Peyer's patch (tissue), 4 donors: Measurements from ENCODE around the gene ESRP2. TPM values are rescaled to one million over a fixed set of nuclear protein-coding genes. Genes with fewer than 3 reads are reported as not detected.

Experiments
- DNase-seq, 3 donors: peaks; one replicate each; pipeline ENCODE4 v3.0.0-alpha.2; 2017 to 2019
- H3K27ac ChIP-seq, 4 donors: fragments of 200-600 bp; sonication (generic); one replicate each; pipeline ENCODE4 v1.5.1; 2016 to 2019
- H3K27me3 ChIP-seq, 2 donors: fragments of 200-600 bp; sonication (generic); one replicate each; pipeline ENCODE4 v1.5.1; 2019
- H3K36me3 ChIP-seq, 3 donors: fragments of 200-600 bp; sonication (generic); one replicate each; pipeline ENCODE4 v1.5.1; 2016 to 2019
- H3K4me1 ChIP-seq, 4 donors: fragments of 200-600 bp; sonication (generic); one replicate each; pipeline ENCODE4 v1.5.1; 2016 to 2019
- H3K4me3 ChIP-seq, 4 donors: fragments of 200-600 bp; sonication (generic); 1 replicate in 3 of 4; 2 replicates in 1 of 4; pipeline ENCODE4 v1.5.1; 2016 to 2019; ENCODE audit warnings: mild to moderate bottlenecking in 1 of 4
- H3K9me3 ChIP-seq, 4 donors: fragments of 200-600 bp; sonication (generic); one replicate each; pipeline ENCODE4 v1.5.1; 2016 to 2019; ENCODE audit warnings: mild to moderate bottlenecking in 1 of 4
- POLR2A ChIP-seq, 2 donors: fragments of 450-650 bp; IDR thresholded peaks; one replicate each; pipeline ENCODE4 v1.5.1; 2017; ENCODE audit warnings: antibody characterized with exemption in 2 of 2, mild to moderate bottlenecking in 2 of 2, moderate library complexity in 2 of 2
- total RNA-seq, 4 donors: library from RNA; depleted of rRNA; stranded (reverse); fragments of >200 nt; gene quantifications; one replicate each; pipeline ENCODE4 v1.1.0, GENCODE V29; 2016
- TF ChIP-seq, protein P1 (sequence below), 6 experiments: fragments of 450-650 bp in 4 of 6; fragments of 200-600 bp in 2 of 6; sonication (generic) in 1 of 6; IDR thresholded peaks; one replicate each; pipeline ENCODE4 v1.5.1; 2017 to 2019; ENCODE audit warnings: antibody characterized with exemption in 6 of 6, mild to moderate bottlenecking in 3 of 6, moderate library complexity in 1 of 6

ESRP2 gene
- total RNA-seq, 4 donors from 2014 or later = 15.7 to 67.4 (median 40.9) TPM

DNA sequence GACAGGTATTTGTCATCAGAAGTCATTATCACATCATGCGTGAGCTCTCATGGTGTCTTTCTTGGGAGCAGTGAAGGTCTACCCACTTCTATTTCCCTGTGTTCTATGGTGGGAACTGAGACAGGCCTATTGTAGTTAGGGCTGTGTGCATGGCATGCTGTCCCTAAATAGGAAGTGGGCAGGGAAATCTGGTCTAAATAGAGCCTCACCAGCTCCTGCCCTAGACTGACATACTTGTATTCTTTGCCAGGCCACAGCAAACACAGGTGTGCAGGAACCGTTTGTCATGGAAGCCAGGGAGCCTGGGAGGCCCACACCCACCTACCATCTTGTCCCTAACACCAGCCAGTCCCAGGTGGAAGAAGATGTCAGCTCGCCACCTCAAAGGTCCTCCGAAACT lies 38.5 kb upstream of the ESRP2 start:
- Histone ChIP-seq H3K4me3 (no peak overlapping the region), H3K4me1 (peaks cover 0 to 26% (median 10%) of the 10 kb centered on the region in 4 donors), H3K9me3 (no peaks in the 10 kb centered on the region), H3K27me3 (no peaks in the 10 kb centered on the region), H3K36me3 (peaks cover 0 to 16% (median 0%) of the 10 kb centered on the region in 3 donors), H3K27ac (peak overlapping the region in 3 of 4 donors; percentile 9 to 67 (median 43))
- TF ChIP-seq, protein P1, sequence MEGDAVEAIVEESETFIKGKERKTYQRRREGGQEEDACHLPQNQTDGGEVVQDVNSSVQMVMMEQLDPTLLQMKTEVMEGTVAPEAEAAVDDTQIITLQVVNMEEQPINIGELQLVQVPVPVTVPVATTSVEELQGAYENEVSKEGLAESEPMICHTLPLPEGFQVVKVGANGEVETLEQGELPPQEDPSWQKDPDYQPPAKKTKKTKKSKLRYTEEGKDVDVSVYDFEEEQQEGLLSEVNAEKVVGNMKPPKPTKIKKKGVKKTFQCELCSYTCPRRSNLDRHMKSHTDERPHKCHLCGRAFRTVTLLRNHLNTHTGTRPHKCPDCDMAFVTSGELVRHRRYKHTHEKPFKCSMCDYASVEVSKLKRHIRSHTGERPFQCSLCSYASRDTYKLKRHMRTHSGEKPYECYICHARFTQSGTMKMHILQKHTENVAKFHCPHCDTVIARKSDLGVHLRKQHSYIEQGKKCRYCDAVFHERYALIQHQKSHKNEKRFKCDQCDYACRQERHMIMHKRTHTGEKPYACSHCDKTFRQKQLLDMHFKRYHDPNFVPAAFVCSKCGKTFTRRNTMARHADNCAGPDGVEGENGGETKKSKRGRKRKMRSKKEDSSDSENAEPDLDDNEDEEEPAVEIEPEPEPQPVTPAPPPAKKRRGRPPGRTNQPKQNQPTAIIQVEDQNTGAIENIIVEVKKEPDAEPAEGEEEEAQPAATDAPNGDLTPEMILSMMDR (IDR thresholded peaks at IDR 0.05) = no peak
- TF ChIP-seq POLR2A (IDR thresholded peaks at IDR 0.05) = no peak
- no peak for DNase-seq

DNA sequence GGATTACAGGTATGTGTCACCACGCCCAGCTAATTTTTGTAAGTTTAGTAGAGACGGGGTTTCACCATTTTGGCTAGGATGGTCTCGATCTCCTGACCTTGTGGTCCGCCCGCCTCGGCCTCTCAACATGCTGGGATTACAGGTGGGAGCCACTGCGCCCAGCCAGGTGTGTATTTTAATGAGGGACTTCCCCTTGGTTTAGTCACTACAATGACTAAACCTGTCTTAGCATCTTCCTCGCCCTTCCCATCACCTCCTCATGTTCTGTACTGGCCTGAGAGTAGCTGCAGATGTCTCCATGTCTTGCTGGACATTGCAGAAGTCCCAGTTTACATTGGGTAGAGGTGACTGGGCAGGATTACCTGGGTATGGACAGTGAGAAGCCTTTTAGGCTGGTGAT lies 38.0 kb upstream of the ESRP2 start:
- peaks cover 0 to 16% (median 0%) of the 10 kb centered on the region in 3 donors for H3K36me3 ChIP-seq
- no peaks in the 10 kb centered on the region for H3K9me3 ChIP-seq
- TF ChIP-seq POLR2A (IDR thresholded peaks at IDR 0.05) = no peak
- TF ChIP-seq, protein P1 (IDR thresholded peaks at IDR 0.05) = no peak
- no peak overlapping the region for H3K4me3 ChIP-seq
- H3K27ac ChIP-seq = peak overlapping the region in 3 of 4 donors; percentile 16 to 67 (median 43)
- no peaks in the 10 kb centered on the region for H3K27me3 ChIP-seq
- peaks cover 0 to 26% (median 11%) of the 10 kb centered on the region in 4 donors for H3K4me1 ChIP-seq
- no peak for DNase-seq

DNA sequence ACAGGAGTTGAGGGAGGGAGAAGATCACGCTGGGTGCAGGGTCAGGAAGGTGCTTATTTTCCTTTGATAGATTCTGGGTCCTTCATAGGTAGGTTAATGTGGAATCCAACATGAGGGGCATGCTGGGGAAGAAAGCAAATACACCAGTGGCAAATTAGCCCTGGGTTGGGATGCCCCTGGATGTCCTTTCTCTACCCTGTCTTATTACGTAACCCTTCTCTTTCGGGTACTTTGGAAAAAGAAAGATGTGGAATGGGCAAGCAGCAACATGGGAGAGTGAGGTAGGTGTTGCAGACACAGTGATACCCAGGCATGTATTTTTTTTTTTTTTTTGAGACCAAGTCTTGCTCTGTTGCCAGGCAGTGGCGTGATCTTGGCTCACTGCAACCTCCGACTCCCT lies 37.5 kb upstream of the ESRP2 start:
- TF ChIP-seq POLR2A (IDR thresholded peaks at IDR 0.05) = no peak
- TF ChIP-seq, protein P1 (IDR thresholded peaks at IDR 0.05) = no peak
- no peaks in the 10 kb centered on the region for H3K27me3 ChIP-seq
- peaks cover 0 to 26% (median 13%) of the 10 kb centered on the region in 4 donors for H3K4me1 ChIP-seq
- H3K36me3 ChIP-seq = peaks cover 0 to 16% (median 0%) of the 10 kb centered on the region in 3 donors
- no peak for DNase-seq
- H3K27ac ChIP-seq = peak overlapping the region in 3 of 4 donors; percentile 16 to 67 (median 53)
- no peaks in the 10 kb centered on the region for H3K9me3 ChIP-seq
- H3K4me3 ChIP-seq = no peak overlapping the region

DNA sequence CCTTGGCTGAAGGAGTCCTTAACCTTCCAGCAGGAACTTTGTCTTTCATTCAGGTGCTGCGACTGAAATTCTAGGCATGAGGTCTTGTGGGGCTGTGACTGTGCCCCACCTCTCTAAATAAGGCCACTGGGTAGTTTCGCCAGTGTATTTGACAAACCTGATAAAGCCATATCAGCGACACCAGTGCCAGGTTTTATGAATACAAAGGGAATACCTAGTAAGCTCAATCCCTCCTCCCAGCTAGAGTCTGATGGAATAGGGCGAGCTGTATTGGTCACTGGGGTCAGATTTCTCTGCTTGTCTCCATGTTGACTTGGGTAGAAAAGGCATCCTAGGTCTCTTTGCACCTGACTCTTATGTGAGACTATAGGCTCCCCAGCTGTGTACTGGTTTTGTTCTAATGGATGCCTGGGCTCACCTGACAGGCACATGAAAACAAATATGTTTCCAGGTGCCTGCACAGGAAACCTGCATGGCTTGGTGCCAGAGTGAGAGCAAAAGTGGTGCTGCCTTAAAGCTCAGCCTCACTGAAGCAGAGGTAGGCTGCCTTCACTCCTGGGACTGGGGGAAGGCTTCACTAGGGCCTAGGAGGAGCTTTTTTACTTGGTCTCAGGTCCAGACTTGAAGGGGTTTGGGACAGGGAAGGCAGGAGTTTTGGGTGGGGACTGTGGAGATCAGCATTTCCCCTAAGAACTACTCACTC lies 36.7 kb upstream of the ESRP2 start:
- Histone ChIP-seq H3K27me3 (no peaks in the 10 kb centered on the region), H3K27ac (peak overlapping the region in 3 of 4 donors; percentile 34 to 67 (median 53)), H3K4me3 (no peak overlapping the region), H3K36me3 (peaks cover 0 to 16% (median 0%) of the 10 kb centered on the region in 3 donors), H3K9me3 (no peaks in the 10 kb centered on the region), H3K4me1 (peaks cover 0 to 34% (median 17%) of the 10 kb centered on the region in 4 donors)
- no peak for TF ChIP-seq POLR2A (IDR thresholded peaks at IDR 0.05)
- TF ChIP-seq, protein P1 (IDR thresholded peaks at IDR 0.05) = no peak
- DNase-seq = peak in 2 of 3 donors; percentile 77 to 85

DNA sequence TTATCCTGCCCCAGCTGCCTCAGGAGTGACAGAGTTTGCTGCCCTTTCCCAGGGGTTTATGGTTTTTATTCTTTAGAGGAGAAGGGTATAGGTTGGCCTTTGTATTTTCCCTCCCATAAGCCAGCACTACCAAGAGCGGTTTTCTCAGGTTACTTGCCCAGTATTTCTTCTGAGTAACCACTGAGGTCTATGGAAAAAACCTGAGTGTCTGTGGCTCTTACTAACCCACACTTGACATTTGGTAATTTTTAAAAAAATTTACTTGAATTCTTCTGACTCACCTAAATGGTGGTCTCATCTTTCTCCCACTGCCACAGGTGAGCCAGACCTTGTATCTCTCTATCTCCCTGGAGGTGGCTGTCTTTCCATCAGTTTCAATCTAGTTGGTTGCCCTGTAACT lies 34.4 kb upstream of the ESRP2 start:
- no peak for DNase-seq
- H3K27me3 ChIP-seq = no peaks in the 10 kb centered on the region
- H3K4me1 ChIP-seq = peaks cover 0 to 36% (median 25%) of the 10 kb centered on the region in 4 donors
- H3K4me3 ChIP-seq = no peak overlapping the region
- H3K9me3 ChIP-seq = no peaks in the 10 kb centered on the region
- H3K36me3 ChIP-seq = peaks cover 0 to 16% (median 0%) of the 10 kb centered on the region in 3 donors
- H3K27ac ChIP-seq = no peak overlapping the region
- TF ChIP-seq, protein P1 (IDR thresholded peaks at IDR 0.05) = no peak
- TF ChIP-seq POLR2A (IDR thresholded peaks at IDR 0.05) = no peak
